Gastrocnemius medialis (tissue), 4 donors: ENCODE data around the gene VIPAS39. TPM values are rescaled to one million over a fixed set of nuclear protein-coding genes. Genes with fewer than 3 reads are reported as not detected.

Experiments used
- ATAC-seq, 2 donors: fragments of 150-250 bp; one replicate each; pipeline ENCODE4 v1.9.1; 2016
- DNase-seq, 2 donors: peaks; one replicate each; pipeline ENCODE4 v3.0.0-alpha.2; 2019
- H3K27ac ChIP-seq, 4 donors: fragments of 200-600 bp; sonication (generic); 1 replicate in 1 of 4; 2 replicates in 3 of 4; pipeline ENCODE4 v1.5.1; 2016 to 2018; ENCODE audit warnings: mild to moderate bottlenecking in 2 of 4, moderate library complexity in 1 of 4
- H3K27me3 ChIP-seq, 3 donors: fragments of 200-600 bp; sonication (generic) in 2 of 3; 1 replicate in 1 of 3; 2 replicates in 2 of 3; pipeline versions ENCODE4 v1.5.1 to v1.6.0; 2016 to 2019; ENCODE audit warnings: mild to moderate bottlenecking in 1 of 3, moderate library complexity in 1 of 3
- H3K36me3 ChIP-seq, 2 donors: fragments of 200-600 bp; sonication (generic) in 1 of 2; one replicate each; pipeline ENCODE4 v1.5.1; 2017 to 2018
- H3K4me1 ChIP-seq, 2 donors: fragments of 200-600 bp; sonication (generic) in 1 of 2; one replicate each; pipeline ENCODE4 v1.5.1; 2016 to 2017; ENCODE audit warnings: mild to moderate bottlenecking in 2 of 2
- H3K4me3 ChIP-seq, 4 donors: fragments of 200-600 bp; sonication (generic) in 3 of 4; 1 replicate in 1 of 4; 2 replicates in 3 of 4; pipeline ENCODE4 v1.5.1; 2016 to 2019; ENCODE audit warnings: mild to moderate bottlenecking in 2 of 4
- H3K9me3 ChIP-seq, 3 donors: fragments of 200-600 bp; sonication (generic) in 2 of 3; 1 replicate in 1 of 3; 2 replicates in 2 of 3; pipeline ENCODE4 v1.5.1; 2016 to 2019
- CTCF ChIP-seq, 5 experiments: fragments of 450-650 bp in 3 of 5; fragments of 200-600 bp in 2 of 5; sonication (generic) in 2 of 5; IDR thresholded peaks in 4 of 5; conservative IDR thresholded peaks in 1 of 5; 1 replicate in 4 of 5; 2 replicates in 1 of 5; pipeline ENCODE4 v1.5.1; 2016 to 2019; ENCODE audit warnings: antibody characterized with exemption in 5 of 5, mild to moderate bottlenecking in 3 of 5, moderate library complexity in 3 of 5
- POLR2A ChIP-seq, 2 donors: fragments of 450-650 bp; IDR thresholded peaks; one replicate each; pipeline ENCODE4 v1.6.1; 2017; ENCODE audit warnings: antibody characterized with exemption in 2 of 2, mild to moderate bottlenecking in 2 of 2, moderate library complexity in 2 of 2
- in situ Hi-C, 4 donors: fragments of 200-750 bp; cut with MboI; loops; one replicate each; pipeline versions ENCODE4 v1.15.0 to v1.8.0; 2017; ENCODE audit warnings: low sequenced_read_pairs in 4 of 4
- intact Hi-C: fragments of 100-400 bp; cut with DNase I; formaldehyde crosslinking; loops from one replicate; pipeline ENCODE4 v1.15.1; 2023; ENCODE audit warnings: low total_unique reads
- total RNA-seq, 4 donors: library from RNA; depleted of rRNA; stranded (reverse); fragments of >200 nt; gene quantifications; one replicate each; pipeline versions ENCODE4 v1.1.0 to v1.2.3, GENCODE V29; 2016

Gene VIPAS39
- total RNA-seq, 4 donors from 2014 or later: 8.8 to 19.6 (median 17.6) TPM

GRCh38 chr14:77498984-77499527 is 41.7 kb upstream of the VIPAS39 start:
- Histone ChIP-seq H3K36me3 (no peaks in the 10 kb centered on the region), H3K27me3 (peaks cover 21 to 30% (median 23%) of the 10 kb centered on the region in 3 donors), H3K27ac (no peak overlapping the region), H3K4me1 (peaks cover 0 to 5% of the 10 kb centered on the region in 2 donors), H3K4me3 (peak overlapping the region; percentile 42 to 58 (median 50)), H3K9me3 (no peaks in the 10 kb centered on the region)
- TF ChIP-seq CTCF (IDR thresholded peaks at IDR 0.05 in 4 of 5, conservative IDR thresholded peaks at IDR 0.05 in 1 of 5) (no peak), POLR2A (IDR thresholded peaks at IDR 0.05) (no peak)
- in situ Hi-C loops (no loop called here), intact Hi-C loops (no loop called here)
- DNase-seq (no peak), ATAC-seq (no peak)

GRCh38 chr14:77498120-77498979 is 40.9 kb upstream of the VIPAS39 start, which contains the start of gene ISM2:
ISM2 (minus strand) TSS chr14:77498816; CDS start chr14:77498793, 23 bp downstream.
- in situ Hi-C loops (no loop called here), intact Hi-C loops (no loop called here)
- Histone ChIP-seq H3K27ac (no peak within 1 kb of the TSS), H3K36me3 (no peaks in the 10 kb centered on the region), H3K27me3 (peaks cover 21 to 30% (median 23%) of the 10 kb centered on the region in 3 donors), H3K4me1 (peaks cover 0 to 5% of the 10 kb centered on the region in 2 donors), H3K9me3 (no peaks in the 10 kb centered on the region), H3K4me3 (peak within 1 kb of the TSS; percentile 42 to 58 (median 50))
- DNase-seq: no peak
- TF ChIP-seq POLR2A (IDR thresholded peaks at IDR 0.05): no peak
- no peak for TF ChIP-seq CTCF (IDR thresholded peaks at IDR 0.05 in 4 of 5, conservative IDR thresholded peaks at IDR 0.05 in 1 of 5)
- no peak for ATAC-seq

GRCh38 chr14:77495334-77495733 is 37.9 kb upstream of the VIPAS39 start:
- intact Hi-C loops (no loop called here), in situ Hi-C loops (no loop called here)
- peaks cover 21 to 27% (median 23%) of the 10 kb centered on the region in 3 donors for H3K27me3 ChIP-seq
- no peak for TF ChIP-seq POLR2A (IDR thresholded peaks at IDR 0.05)
- no peak for TF ChIP-seq CTCF (IDR thresholded peaks at IDR 0.05 in 4 of 5, conservative IDR thresholded peaks at IDR 0.05 in 1 of 5)
- DNase-seq: no peak
- ATAC-seq: no peak
- no peaks in the 10 kb centered on the region for H3K36me3 ChIP-seq
- H3K4me1 ChIP-seq: peaks cover 0 to 5% of the 10 kb centered on the region in 2 donors
- no peaks in the 10 kb centered on the region for H3K9me3 ChIP-seq
- H3K27ac ChIP-seq: no peak overlapping the region
- no peak overlapping the region for H3K4me3 ChIP-seq

GRCh38 chr14:77491056-77491455 is 33.7 kb upstream of the VIPAS39 start:
- in situ Hi-C loops (no loop called here), intact Hi-C loops (no loop called here)
- Histone ChIP-seq H3K36me3 (no peaks in the 10 kb centered on the region), H3K27ac (no peak overlapping the region), H3K27me3 (peaks cover 0 to 2% (median 0%) of the 10 kb centered on the region in 3 donors), H3K4me3 (no peak overlapping the region), H3K9me3 (no peaks in the 10 kb centered on the region), H3K4me1 (no peaks in the 10 kb centered on the region)
- ATAC-seq (no peak), DNase-seq (no peak)
- no peak for TF ChIP-seq CTCF (IDR thresholded peaks at IDR 0.05 in 4 of 5, conservative IDR thresholded peaks at IDR 0.05 in 1 of 5)
- TF ChIP-seq POLR2A (IDR thresholded peaks at IDR 0.05): no peak
